Effector CD8-positive, alpha-beta T cell (primary cell): ENCODE data around the gene LIMA1.

Experiments used
- DNase-seq: peaks from one replicate; lab custom pipeline; 2025; lab: John Stamatoyannopoulos, UW

The LIMA1 gene

GRCh38 chr12:50218386-50218785 is 64.9 kb downstream of the LIMA1 start:
- DNase-seq = no peak

- DNase-seq = no peak
Observed at GRCh38 chr12:50217202-50217601, 66.1 kb downstream of the LIMA1 start.

GRCh38 chr12:50215033-50215432 is 68.3 kb downstream of the LIMA1 start:
- no peak for DNase-seq

- no peak for DNase-seq
Observed at GRCh38 chr12:50214018-50214417, 69.3 kb downstream of the LIMA1 start.

- no peak for DNase-seq
Observed at GRCh38 chr12:50213439-50213838, 69.9 kb downstream of the LIMA1 start.

GRCh38 chr12:50212071-50212467 is 71.3 kb downstream of the LIMA1 start:
- no peak for DNase-seq

GRCh38 chr12:50211392-50212070 is 71.8 kb downstream of the LIMA1 start:
- no peak for DNase-seq

- no peak for DNase-seq
Observed at GRCh38 chr12:50207424-50207823, 75.9 kb downstream of the LIMA1 start.

- DNase-seq = no peak
Observed at GRCh38 chr12:50205648-50206047, 77.7 kb downstream of the LIMA1 start.

- DNase-seq = no peak
Observed at GRCh38 chr12:50203691-50204090, 79.6 kb downstream of the LIMA1 start.

- DNase-seq = no peak
Observed at GRCh38 chr12:50201987-50202521, 81.3 kb downstream of the LIMA1 start.

- no peak for DNase-seq
Observed at GRCh38 chr12:50200552-50201273, 82.6 kb downstream of the LIMA1 start.

GRCh38 chr12:50198829-50199228 is 84.5 kb downstream of the LIMA1 start:
- DNase-seq = no peak

- no peak for DNase-seq
Observed at GRCh38 chr12:50197297-50197727, 86.0 kb downstream of the LIMA1 start.

- DNase-seq = no peak
Observed at GRCh38 chr12:50196537-50196936, 86.8 kb downstream of the LIMA1 start.

- no peak for DNase-seq
Observed at GRCh38 chr12:50195832-50196231, 87.5 kb downstream of the LIMA1 start.

GRCh38 chr12:50192908-50193307 is 90.4 kb downstream of the LIMA1 start:
- no peak for DNase-seq

- no peak for DNase-seq
Observed at GRCh38 chr12:50192236-50192635, 91.1 kb downstream of the LIMA1 start.

GRCh38 chr12:50190859-50191258 is 92.5 kb downstream of the LIMA1 start:
- no peak for DNase-seq

- no peak for DNase-seq
Observed at GRCh38 chr12:50188875-50189575, 94.3 kb downstream of the LIMA1 start.

GRCh38 chr12:50188241-50188781 is 95.0 kb downstream of the LIMA1 start:
- DNase-seq = no peak
